Activated gamma-delta T cell treated with anti-CD3 and anti-CD28 coated beads, Interleukin-2, amount 50 U/mL, for 16 hours (primary cell): ENCODE measurements around the gene RAD51D.
"Not testable (repeated sequence)": the region's sequence is repeated elsewhere in the genome, so short reads cannot be mapped to it uniquely, and the experiment has no call there.

Source experiments
- DNase-seq: peaks from one replicate; pipeline ENCODE4 v3.0.0-alpha.2; 2020; ENCODE audit warnings: low read depth

The RAD51D gene

GRCh38 chr17:35065880-35066279 lies 53.8 kb downstream of the RAD51D start:
- DNase-seq, result no peak

DNA sequence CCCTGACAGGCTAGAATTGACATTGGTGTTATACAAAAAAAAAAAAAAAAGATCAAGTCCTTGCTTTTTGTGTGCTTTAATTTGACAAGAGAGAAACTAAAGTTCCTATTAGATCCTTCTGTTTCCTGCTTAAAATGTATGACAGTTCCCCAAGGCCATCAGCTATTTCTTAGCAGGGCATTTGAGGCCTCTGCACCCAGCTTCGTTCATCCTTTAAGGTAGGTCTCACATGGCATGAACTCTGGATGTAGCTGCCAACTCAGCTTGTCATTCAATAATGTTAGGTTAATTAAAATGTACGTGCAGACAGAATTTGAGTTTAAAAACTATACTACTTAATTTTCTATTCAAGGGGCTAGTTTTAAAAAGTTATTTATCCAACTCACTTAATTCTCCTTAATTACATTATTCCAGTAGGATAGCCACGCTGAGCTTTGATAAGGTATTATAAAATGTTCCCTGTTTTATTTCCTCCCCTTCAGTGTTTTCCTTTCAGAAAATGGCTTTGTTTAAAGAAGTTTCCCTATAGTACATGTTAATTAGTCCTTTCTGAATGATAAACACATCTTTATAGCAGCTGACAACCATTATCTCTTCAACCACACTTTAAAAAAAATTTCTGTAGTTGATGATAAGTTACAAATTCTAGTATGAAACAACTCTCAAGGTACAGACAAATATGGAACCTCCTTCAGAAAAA lies 55.0 kb downstream of the RAD51D start:
- no peak for DNase-seq

GRCh38 chr17:35063514-35064223 lies 56.0 kb downstream of the RAD51D start, which contains the start of gene RFFL:
Gene RFFL (minus strand): TSS chr17:35063707. CDS start chr17:35026553, 37,154 bp downstream.
- peak; percentile 75 for DNase-seq

DNA sequence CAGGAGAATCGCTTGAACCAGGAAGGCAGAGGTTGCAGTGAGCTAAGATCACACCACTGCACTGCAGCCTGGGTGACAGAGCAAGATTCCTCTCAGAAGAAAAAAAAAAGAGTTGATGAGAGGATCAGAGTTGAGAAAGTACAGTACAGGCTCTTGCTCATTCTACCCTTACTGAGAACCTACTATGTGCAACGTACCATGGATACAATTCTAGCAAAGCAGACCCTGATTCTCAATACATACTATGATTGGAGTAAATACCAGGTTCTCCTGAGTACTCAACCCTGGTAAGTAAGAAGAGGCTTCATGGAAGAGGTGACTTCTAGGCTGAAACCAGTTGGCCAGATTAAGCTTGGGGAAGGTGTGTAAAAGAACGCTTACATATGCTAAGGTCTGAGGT lies 57.4 kb downstream of the RAD51D start:
- DNase-seq, result no peak

- no peak for DNase-seq
Measured at GRCh38 chr17:35057332-35057915, 62.2 kb downstream of the RAD51D start.

DNA sequence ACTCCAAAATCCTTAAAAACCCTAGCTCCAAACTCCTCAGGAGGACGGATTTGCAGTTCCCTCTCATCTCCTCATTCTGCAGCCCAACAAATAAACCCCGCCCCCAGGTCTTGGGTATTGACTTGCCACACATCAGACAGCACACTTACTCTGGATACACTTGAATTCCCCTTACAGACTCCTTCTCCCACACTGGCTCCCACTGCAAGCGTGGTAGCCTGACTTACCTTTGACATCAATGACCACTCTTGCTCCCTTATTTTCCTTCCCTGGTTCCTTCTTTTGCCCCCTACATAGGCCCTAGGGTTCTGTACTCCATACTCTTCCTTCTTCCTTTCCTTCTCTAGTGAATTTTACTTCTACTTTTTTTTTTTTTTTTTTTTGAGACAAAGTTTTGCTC lies 63.6 kb downstream of the RAD51D start:
- DNase-seq, result no peak

DNA sequence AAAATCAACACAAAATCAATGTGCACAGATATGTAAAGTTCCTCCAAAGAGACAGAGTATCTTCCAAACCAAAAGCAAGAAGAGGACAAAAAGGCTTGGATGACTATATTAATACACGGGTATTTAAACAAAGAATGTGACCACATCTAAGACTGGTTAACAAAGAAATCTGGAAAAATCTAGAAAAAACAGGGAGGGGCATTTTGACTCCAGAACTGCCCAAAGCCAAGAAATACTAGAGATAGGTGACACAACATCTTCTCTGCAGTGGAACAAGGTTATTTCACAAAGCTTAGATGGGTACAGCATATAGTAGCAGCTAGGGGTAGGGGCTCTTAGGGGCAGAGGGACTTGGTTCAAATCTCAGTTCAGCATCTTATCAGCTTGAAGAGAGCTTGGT lies 66.5 kb downstream of the RAD51D start:
- no peak for DNase-seq

DNA sequence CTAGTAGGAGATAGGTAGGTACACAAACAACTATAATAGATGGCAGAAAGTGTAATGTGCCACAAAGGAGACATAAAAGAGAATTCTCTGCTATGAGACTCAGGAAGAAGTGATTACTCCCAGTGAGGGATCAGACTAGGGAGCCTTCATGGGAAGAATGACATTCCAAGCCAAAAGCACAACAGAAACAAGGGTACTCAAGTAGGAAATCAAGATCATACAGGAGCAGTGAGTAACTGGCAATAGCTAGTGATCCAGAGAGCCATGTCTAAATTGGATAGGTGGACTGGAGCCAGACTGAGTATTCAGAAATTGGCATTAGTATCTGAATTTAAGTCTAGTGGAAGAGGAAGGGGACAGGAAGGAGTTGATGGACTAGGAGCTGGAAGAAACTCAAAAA lies 66.9 kb downstream of the RAD51D start:
- no peak for DNase-seq

GRCh38 chr17:35052241-35052610 lies 67.4 kb downstream of the RAD51D start:
- no peak for DNase-seq

- no peak for DNase-seq
Measured at GRCh38 chr17:35051579-35052240, 68.0 kb downstream of the RAD51D start.

DNA sequence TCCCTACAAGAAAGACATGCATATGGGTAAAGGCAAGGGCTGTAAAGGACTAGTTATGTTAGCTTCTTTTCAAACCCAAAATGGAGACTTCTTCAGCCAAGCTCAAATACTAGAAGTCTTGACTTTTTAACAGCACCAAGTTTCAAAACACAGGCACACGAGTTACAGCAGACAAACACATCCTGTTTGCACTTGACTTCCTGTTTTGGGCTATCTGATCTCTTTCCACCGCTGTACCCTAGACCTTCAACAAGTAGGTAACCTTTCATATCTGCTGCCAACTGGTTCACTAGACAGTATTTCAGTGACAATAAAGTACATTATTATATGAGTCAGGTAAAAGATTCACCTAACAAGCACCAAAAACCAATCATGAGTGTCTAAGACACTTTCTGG lies 68.5 kb downstream of the RAD51D start:
- peak; percentile 22 for DNase-seq

GRCh38 chr17:35050170-35050569 lies 69.5 kb downstream of the RAD51D start:
- DNase-seq, result no peak

DNA sequence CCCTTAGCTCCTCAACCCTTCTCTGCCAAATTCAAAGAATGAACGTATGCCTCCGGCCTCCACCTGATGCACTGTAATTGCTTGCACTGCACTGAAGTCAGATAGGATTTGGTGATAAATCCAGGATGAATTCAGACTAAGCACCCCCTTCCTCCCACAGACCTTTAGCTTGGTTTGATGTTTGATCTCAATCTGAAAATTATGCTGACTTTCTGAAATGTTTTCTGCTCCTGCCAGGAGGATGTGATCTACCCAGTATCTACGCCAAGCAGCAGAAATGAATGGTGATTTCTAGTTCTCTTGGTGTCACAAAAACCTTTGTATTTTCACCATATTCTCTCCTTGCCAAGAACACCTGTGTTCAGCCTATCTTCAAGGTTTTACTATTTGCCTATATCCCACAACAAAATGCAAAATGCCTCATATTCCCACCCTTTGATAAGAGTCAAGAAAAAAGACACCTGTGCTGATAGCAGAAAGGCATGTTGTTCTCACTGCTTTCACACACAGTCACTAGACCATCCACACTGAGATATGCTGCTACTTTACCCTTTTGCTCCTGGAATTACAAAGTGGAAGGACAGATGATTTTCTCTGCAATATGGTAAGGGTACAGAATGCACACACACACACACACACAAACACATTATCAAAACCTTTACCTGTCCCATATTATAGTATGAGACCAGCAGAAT lies 70.8 kb downstream of the RAD51D start:
- no peak for DNase-seq

GRCh38 chr17:35046740-35047283 lies 72.8 kb downstream of the RAD51D start:
- peak; percentile 49 for DNase-seq

DNA sequence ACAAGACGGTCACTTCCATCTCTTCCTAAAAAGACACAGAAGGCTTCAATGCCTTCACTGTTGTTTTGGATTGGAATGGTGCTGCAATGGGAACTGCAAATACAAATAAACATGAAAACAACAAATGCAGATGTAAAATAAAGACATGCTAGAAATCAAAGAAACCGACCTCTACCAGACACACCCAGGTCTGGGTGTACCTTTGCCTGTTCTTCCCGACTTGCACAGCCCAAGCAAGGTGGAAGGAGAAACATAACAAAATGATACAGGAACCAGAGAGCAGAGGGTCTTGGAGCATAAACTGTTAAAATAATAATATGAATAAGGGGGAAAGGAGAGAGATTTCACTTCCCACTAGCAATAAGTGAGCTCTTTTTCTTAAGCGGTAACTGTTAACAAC lies 73.4 kb downstream of the RAD51D start:
- DNase-seq, result no peak

DNA sequence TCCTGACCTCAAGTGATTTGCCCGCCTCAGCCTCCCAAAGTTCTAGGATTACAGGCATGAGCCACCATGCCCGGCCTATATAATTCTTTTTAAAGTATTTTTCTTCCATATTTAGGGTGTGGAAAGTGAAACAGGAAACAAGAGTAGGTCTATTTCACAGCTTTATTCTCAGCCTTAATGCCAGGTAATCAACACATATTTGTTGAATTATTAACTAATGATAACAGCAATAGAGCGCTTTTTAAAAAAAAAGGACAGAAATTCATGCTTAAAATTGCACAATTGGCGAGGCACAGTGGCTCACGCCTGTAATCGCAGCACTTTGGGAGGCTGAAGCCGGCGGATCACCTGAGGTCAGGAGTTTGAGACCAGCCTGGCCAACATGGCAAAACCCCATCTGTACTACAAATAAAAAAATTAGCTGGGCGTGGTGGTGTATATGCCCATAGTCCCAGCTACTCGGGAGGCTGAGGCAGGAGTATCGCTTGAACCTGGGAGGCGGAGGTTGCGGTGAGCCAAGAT lies 74.1 kb downstream of the RAD51D start:
- DNase-seq, result not testable (repeated sequence)

GRCh38 chr17:35044181-35044580 lies 75.5 kb downstream of the RAD51D start:
- no peak for DNase-seq
